ENCODE results near the gene ABHD12. TPM values are rescaled to one million over a fixed set of nuclear protein-coding genes. Genes with fewer than 3 reads are reported as not detected.

The ABHD12 gene
- total and polyA plus RNA-seq, 8 donors, result 44.4 to 73.0 (median 57.5) TPM

DNA sequence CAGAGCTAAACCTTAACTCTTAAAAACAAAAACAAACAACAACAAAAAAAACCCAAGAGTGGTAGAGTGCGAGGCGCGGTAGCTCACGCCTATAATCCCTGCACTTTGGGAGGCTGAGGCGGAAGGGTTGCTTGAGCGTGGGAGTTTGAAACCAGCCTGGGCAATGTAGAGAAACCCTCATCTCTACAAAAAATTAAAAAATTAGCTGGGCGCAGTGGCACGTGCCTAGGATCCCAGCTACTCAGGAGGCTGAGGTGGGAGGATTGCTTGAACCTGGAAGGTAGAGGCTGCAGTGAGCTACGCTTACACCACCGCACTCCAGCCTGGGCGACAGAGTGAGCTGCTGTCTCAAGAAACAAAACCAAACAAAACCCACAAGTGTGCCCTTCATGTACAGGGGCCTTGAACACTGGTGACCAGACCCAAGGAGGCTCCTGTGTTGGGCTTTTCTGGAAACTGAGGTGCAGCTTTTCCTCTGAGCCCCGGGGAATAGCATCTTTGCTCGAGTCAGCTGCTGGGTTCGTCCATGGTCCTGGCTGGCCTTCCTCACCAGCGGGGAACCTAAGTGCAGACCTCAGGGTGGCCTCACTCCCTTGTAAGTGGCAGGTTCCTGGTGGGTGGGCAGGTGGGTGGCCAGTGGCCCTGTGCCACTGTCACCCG is 102.9 kb downstream of the ABHD12 start:
- intact Hi-C loops (cut with DNase I), result no loop called here
- Histone ChIP-seq H3K27me3 (no peaks in the 10 kb centered on the region), H3K4me3 (no peak overlapping the region), H3K27ac (no peak overlapping the region), H3K4me1 (no peaks in the 10 kb centered on the region), H3K36me3 (peaks cover 0 to 47% (median 6%) of the 10 kb centered on the region in 3 donors), H3K9me3 (no peaks in the 10 kb centered on the region)
- WGBS, 2 donors, result 96 to 98% methylated on average over 16 of the region's 16 CpGs
- DNase-seq (peak in 3 of 6 donors; percentile 1 to 21 (median 20)), FAIRE-seq (no peak), ATAC-seq (no peak)
- TF ChIP-seq, protein P1, sequence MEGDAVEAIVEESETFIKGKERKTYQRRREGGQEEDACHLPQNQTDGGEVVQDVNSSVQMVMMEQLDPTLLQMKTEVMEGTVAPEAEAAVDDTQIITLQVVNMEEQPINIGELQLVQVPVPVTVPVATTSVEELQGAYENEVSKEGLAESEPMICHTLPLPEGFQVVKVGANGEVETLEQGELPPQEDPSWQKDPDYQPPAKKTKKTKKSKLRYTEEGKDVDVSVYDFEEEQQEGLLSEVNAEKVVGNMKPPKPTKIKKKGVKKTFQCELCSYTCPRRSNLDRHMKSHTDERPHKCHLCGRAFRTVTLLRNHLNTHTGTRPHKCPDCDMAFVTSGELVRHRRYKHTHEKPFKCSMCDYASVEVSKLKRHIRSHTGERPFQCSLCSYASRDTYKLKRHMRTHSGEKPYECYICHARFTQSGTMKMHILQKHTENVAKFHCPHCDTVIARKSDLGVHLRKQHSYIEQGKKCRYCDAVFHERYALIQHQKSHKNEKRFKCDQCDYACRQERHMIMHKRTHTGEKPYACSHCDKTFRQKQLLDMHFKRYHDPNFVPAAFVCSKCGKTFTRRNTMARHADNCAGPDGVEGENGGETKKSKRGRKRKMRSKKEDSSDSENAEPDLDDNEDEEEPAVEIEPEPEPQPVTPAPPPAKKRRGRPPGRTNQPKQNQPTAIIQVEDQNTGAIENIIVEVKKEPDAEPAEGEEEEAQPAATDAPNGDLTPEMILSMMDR (IDR thresholded peaks at IDR 0.05), result no peak

DNA sequence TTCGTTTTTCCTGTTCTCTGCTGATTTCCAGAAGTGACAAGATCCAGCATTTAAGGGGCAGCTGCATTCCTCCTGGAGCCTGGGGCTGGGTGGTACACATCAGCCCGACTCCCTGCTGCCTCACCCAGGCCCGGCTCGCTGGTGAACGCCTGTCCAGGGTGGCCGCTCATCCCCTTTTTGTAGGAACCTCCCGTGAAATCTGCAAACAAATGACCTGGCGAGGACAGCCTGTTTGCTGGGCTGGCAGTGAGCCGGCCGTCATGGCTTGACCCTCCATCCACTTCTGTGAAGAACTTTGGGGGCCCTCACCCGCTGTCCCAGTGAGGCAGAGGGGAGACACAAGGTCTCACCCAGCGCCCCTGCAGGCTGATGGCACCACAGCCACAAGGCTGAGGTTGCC is 103.7 kb downstream of the ABHD12 start:
- FAIRE-seq (no peak), ATAC-seq (no peak), DNase-seq (peak in 4 of 6 donors; percentile 1 to 42 (median 22))
- 94% methylated on average over 12 of the region's 12 CpGs for WGBS, 2 donors
- peaks cover 0 to 55% (median 6%) of the 10 kb centered on the region in 3 donors for H3K36me3 ChIP-seq
- no peaks in the 10 kb centered on the region for H3K27me3 ChIP-seq
- TF ChIP-seq, protein P1 (IDR thresholded peaks at IDR 0.05), result no peak
- H3K9me3 ChIP-seq, result no peaks in the 10 kb centered on the region
- H3K27ac ChIP-seq, result no peak overlapping the region
- H3K4me1 ChIP-seq, result no peaks in the 10 kb centered on the region
- intact Hi-C loops (cut with DNase I), result no loop called here
- H3K4me3 ChIP-seq, result no peak overlapping the region

DNA sequence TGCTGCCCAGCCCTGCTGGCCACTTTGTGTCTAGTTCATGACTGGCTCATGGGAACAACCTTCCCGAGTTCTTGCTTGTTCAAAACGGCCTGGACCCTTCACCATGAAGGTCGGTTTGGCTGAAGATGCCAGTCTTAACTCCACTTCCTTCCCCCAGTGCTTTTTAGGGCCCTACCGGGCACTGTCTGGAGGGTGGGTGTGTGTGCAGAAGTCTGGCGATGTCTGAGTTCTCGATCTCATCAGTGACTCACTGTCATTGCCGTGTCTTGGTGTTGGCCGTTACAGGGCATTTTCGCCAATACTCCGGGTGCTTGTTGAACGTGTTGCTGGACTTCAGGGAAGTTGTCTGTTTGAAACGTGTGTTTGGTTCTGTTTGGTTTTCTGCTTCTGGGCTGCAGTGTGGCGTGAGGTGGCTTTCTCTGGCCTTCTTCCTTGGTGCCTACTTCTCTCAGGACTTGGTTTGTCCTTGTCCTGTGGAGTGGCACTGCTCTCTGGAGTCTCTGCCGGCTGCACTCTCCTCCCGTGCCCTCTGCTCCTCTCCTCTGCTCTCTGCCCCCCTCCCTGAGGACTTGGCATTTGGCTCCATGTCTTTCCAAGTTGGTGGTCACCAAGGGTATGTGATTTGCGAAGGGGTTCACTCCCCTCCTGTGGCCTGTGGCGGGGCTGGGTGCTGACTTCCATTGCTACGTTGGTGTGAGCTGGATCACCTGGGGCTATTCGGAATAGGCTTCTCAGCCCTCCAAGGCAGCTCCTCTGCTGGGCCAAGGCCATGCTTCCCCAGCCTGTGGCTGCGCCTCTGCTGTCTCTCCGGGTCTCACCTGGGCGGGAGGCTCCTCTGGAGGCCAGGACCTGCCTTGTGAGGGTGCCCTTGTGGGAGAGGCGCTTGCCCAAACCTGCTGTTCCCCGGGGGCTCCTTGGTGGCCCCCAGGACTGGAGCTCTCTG is 104.5 kb downstream of the ABHD12 start:
- H3K36me3 ChIP-seq, result peaks cover 0 to 57% (median 6%) of the 10 kb centered on the region in 3 donors
- peak; percentile 1 to 59 (median 12) for DNase-seq
- no peak overlapping the region for H3K4me3 ChIP-seq
- no peak for ATAC-seq
- no peak for FAIRE-seq
- H3K4me1 ChIP-seq, result no peaks in the 10 kb centered on the region
- no peak overlapping the region for H3K27ac ChIP-seq
- 88 to 89% methylated on average over 24 of the region's 24 CpGs for WGBS, 2 donors
- TF ChIP-seq, protein P1 (IDR thresholded peaks at IDR 0.05), result no peak
- H3K27me3 ChIP-seq, result no peaks in the 10 kb centered on the region
- intact Hi-C loops (cut with DNase I), result no loop called here
- no peaks in the 10 kb centered on the region for H3K9me3 ChIP-seq

DNA sequence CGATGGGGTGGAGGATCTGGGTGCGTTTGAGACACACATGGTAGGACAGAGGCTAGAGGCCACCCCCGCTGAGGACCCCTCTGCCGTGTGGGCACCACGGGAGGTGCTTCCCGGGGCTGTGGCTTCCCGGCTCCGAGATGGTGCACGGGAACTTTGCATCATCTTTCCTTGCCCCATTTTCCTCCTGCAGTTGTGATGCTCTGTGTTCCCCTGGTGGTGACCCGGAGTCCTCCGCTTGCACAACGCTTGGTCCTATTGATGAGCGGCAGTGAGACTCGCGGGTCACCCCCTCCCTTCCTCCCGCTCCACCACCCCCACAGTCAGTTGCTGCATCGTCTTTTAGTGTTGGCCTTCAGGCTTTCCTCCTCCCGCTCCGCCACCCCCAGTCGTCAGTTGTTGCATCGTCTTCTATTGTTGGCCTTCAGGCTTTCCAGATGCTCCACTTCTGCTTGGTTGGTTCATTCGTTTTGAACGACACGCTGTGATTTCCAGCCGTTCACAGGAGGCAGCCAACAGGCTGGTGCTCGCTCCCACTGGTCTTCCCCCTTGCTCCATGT is 105.5 kb downstream of the ABHD12 start:
- no peak for ATAC-seq

More for the DNA sequence above, 105.5 kb downstream of the ABHD12 start:
- Histone ChIP-seq H3K27me3 (no peaks in the 10 kb centered on the region), H3K9me3 (no peaks in the 10 kb centered on the region), H3K4me1 (peaks cover 0 to 4% (median 0%) of the 10 kb centered on the region in 3 donors), H3K4me3 (no peak overlapping the region), H3K27ac (no peak overlapping the region), H3K36me3 (peaks cover 0 to 50% (median 6%) of the 10 kb centered on the region in 3 donors)
- no peak for FAIRE-seq
- intact Hi-C loops (cut with DNase I), result no loop called here
- TF ChIP-seq, protein P1 (IDR thresholded peaks at IDR 0.05), result no peak
- peak; percentile 1 to 49 (median 13) for DNase-seq
- 89 to 92% methylated on average over 26 of the region's 26 CpGs for WGBS, 2 donors

Data from pancreas (tissue), 10 donors.